A673 (cell line): ENCODE results near the gene ATXN10. TPM values are rescaled to one million over a fixed set of nuclear protein-coding genes. Genes with fewer than 3 reads are reported as not detected.

Experiments
- BruUV-seq: library from RNA; stranded (reverse); fragments of 400-500 nt; replicated peaks from 2 replicates; lab custom pipeline; 2021; lab: Mats Ljungman, UMichigan
- CTCF ChIA-PET: fragments of 300-600 bp; sonication (Branson Sonifier 250); formaldehyde crosslinking; loops from one replicate; lab custom pipeline; 2022; ENCODE audit warnings: antibody characterized with exemption; lab: Charles Lee
- POLR2A ChIA-PET: fragments of 300-600 bp; sonication (Branson Sonifier 250); formaldehyde crosslinking; loops from one replicate; lab custom pipeline; 2022; ENCODE audit warnings: antibody characterized with exemption; ENCODE audit not compliant: low non-redundant PET; lab: Charles Lee
- DNase-seq: peaks from one replicate; pipeline ENCODE4 v3.0.0-alpha.2; 2015; ENCODE audit warnings: low spot score
- H3K27ac ChIP-seq: fragments of 200-600 bp; sonication (generic); 2 replicates; pipeline ENCODE4 v1.5.1; 2016; ENCODE audit warnings: mixed run types, low read depth, mild to moderate bottlenecking, mixed read lengths, antibody characterized with exemption, low read length; ENCODE audit not compliant: poor library complexity, severe bottlenecking
- H3K27me3 ChIP-seq: fragments of 200-600 bp; sonication (generic); replicated peaks from 2 replicates; pipeline ENCODE4 v1.6.1; 2017; ENCODE audit warnings: mixed run types, low read depth, mild to moderate bottlenecking, mixed read lengths, antibody characterized with exemption, low read length; ENCODE audit not compliant: insufficient read depth, poor library complexity
- H3K36me3 ChIP-seq: fragments of 200-600 bp; sonication (generic); 2 replicates; pipeline ENCODE4 v1.6.1; 2016; ENCODE audit warnings: mixed run types, mild to moderate bottlenecking, mixed read lengths, antibody characterized with exemption, low read length; ENCODE audit not compliant: insufficient read depth, poor library complexity, severe bottlenecking
- H3K4me1 ChIP-seq: fragments of 200-600 bp; sonication (generic); 2 replicates; pipeline ENCODE4 v1.6.1; 2017; ENCODE audit warnings: mixed run types, mild to moderate bottlenecking, mixed read lengths, antibody characterized with exemption, low read length; ENCODE audit not compliant: insufficient read depth, poor library complexity, severe bottlenecking
- H3K4me3 ChIP-seq: fragments of 200-600 bp; sonication (generic); 2 replicates; pipeline ENCODE4 v1.5.1; 2016; ENCODE audit warnings: low read depth, mixed run types, mild to moderate bottlenecking, mixed read lengths, low read length; ENCODE audit not compliant: poor library complexity, severe bottlenecking
- H3K9me3 ChIP-seq: fragments of 200-600 bp; sonication (generic); 2 replicates; pipeline ENCODE4 v1.6.1; 2016; ENCODE audit warnings: mixed run types, low read depth, mild to moderate bottlenecking, mixed read lengths, antibody characterized with exemption, low read length; ENCODE audit not compliant: poor library complexity, severe bottlenecking
- EZH2 ChIP-seq: fragments of 200-600 bp; sonication (generic); IDR thresholded peaks from 2 replicates; pipeline ENCODE4 v1.6.1; 2017; ENCODE audit warnings: borderline replicate concordance, low read depth, mild to moderate bottlenecking, mixed read lengths, antibody characterized with exemption, low read length; ENCODE audit not compliant: poor library complexity, severe bottlenecking
- intact Hi-C: fragments of 100-400 bp; cut with micrococcal nuclease; formaldehyde crosslinking; loops from one replicate; pipeline ENCODE4 v1.10.0; 2022; ENCODE audit not compliant: unreplicated experiment
- total RNA-seq: library from RNA; stranded (reverse); gene quantifications from 2 replicates; pipeline ENCODE4 v1.2.3, GENCODE V29; 2021
- TF ChIP-seq, protein P1 (sequence below): fragments of 300-800, 200-600 bp; sonication (generic); conservative IDR thresholded peaks from 2 replicates; pipeline ENCODE4 v1.5.1; 2017; ENCODE audit warnings: low read depth, mild to moderate bottlenecking, antibody characterized with exemption, low read length, moderate library complexity, mixed read lengths

ATXN10 gene
- total RNA-seq, 1 experiment from 2014 or later = 294 TPM

DNA sequence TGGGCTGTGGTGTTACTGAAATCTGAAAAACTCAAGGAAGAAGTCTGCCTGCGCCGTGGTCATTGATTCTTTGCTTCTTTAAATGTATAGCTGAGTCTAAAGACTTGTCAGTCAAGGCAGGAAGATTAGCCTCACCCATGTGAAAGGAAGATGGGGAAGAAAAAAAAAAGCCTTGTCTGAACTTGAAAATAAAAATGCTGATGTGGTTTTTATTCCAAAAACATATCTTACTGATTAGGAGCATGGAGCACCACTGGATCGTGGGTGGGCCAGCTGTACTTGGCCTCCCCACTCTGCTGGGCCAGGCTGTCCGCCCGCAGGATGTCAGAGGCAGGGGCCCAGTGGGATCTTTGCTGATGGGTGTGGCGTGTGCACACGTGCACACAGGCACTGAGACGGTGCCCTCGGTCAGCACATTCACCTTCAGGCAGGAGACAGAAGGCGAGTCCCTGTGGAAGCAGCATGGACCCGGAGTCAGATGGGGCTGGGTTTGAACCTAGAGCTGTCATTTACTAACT is 193.4 kb downstream of the ATXN10 start:
- TF ChIP-seq, protein P1, sequence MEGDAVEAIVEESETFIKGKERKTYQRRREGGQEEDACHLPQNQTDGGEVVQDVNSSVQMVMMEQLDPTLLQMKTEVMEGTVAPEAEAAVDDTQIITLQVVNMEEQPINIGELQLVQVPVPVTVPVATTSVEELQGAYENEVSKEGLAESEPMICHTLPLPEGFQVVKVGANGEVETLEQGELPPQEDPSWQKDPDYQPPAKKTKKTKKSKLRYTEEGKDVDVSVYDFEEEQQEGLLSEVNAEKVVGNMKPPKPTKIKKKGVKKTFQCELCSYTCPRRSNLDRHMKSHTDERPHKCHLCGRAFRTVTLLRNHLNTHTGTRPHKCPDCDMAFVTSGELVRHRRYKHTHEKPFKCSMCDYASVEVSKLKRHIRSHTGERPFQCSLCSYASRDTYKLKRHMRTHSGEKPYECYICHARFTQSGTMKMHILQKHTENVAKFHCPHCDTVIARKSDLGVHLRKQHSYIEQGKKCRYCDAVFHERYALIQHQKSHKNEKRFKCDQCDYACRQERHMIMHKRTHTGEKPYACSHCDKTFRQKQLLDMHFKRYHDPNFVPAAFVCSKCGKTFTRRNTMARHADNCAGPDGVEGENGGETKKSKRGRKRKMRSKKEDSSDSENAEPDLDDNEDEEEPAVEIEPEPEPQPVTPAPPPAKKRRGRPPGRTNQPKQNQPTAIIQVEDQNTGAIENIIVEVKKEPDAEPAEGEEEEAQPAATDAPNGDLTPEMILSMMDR = no peak
- TF ChIP-seq EZH2 = no peak
- Histone ChIP-seq H3K27ac (no peak overlapping the region), H3K4me1 (no peaks in the 10 kb centered on the region), H3K36me3 (no peaks in the 10 kb centered on the region), H3K9me3 (no peaks in the 10 kb centered on the region), H3K4me3 (no peak overlapping the region), H3K27me3 (peaks cover 33% of the 10 kb centered on the region)
- no peak for DNase-seq
- intact Hi-C loops = loop anchor here (5.0 to 10.0 kb wide), 2 partner anchors 218 to 290 kb away; no protein-coding TSS in a partner anchor
- POLR2A ChIA-PET = interaction anchor here (0.6 kb wide), 1 partner anchor 1090 kb away, joined by 5 read pairs; no protein-coding TSS in a partner anchor
- CTCF ChIA-PET = interaction anchor here (0.6 to 0.7 kb wide), 3 partner anchors 8 to 278 kb away, joined by 4 read pairs; no protein-coding TSS in a partner anchor
- no TSS peak for BruUV-seq

DNA sequence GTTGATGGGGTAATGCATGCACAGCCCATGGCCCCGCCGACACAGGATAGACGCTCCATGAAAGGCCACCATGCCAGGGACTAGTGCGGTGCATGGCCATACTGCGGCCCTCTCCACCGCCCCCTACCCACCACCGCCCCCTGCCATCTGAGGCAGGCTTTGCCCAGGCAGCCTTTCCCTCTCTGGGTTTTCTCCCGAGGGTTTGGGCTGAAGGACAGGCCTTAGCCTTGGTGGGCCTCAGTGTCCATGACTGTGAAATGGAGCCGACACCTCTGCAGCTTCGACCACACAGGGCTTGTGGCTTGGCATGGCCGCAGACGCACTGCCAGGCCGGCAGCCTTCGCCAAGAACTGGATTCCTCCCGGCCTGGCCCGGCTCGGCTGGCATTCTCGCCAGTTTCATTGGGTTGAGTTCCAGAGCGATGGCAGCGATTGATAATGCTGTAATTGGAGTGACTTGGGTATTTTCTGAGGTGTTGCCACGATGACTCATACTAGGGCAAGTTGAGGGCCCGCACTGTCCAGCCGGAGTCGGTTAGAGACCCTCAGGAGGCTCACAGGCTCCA is 194.0 kb downstream of the ATXN10 start:
- no peak for DNase-seq
- ChIA-PET CTCF (no interaction called here), POLR2A (no interaction called here)
- Histone ChIP-seq H3K9me3 (no peaks in the 10 kb centered on the region), H3K36me3 (no peaks in the 10 kb centered on the region), H3K27ac (no peak overlapping the region), H3K4me1 (no peaks in the 10 kb centered on the region), H3K4me3 (no peak overlapping the region), H3K27me3 (peaks cover 33% of the 10 kb centered on the region)
- intact Hi-C loops = loop anchor here (10.0 kb wide), 1 partner anchor 291 kb away; no protein-coding TSS in a partner anchor
- BruUV-seq = no TSS peak
- no peak for TF ChIP-seq EZH2
- TF ChIP-seq, protein P1 = no peak

DNA sequence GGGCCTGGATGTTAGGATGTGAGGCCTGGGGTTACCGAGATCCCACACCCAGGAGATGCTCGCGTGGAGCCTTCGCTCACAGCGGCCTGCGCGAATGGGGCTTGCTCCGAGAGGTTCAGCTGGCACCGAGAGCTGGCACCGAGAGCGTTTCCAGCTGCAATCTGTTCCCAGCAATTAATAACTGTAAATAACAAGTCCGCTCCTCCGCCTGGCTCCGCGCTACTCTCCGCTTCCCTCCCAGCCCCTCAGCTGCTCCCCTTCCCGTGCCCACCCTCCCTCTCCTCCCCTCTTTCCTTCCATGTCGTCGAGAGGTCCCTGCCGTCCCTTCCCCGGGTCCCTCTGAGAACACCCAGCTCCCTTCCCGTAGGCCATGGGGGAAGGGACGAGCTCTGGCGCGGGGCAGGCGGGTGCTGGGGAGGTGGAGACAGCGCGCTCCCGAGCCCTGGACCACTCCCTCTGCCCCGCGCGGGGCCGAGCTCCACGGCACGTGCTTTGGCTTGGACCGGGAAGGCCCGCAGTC is 194.6 kb downstream of the ATXN10 start:
- DNase-seq = no peak
- ChIA-PET POLR2A (no interaction called here), CTCF (no interaction called here)
- Histone ChIP-seq H3K36me3 (no peaks in the 10 kb centered on the region), H3K27me3 (peaks cover 33% of the 10 kb centered on the region), H3K9me3 (no peaks in the 10 kb centered on the region), H3K27ac (no peak overlapping the region), H3K4me3 (no peak overlapping the region), H3K4me1 (no peaks in the 10 kb centered on the region)
- no TSS peak for BruUV-seq
- TF ChIP-seq EZH2 = no peak
- TF ChIP-seq, protein P1 = no peak
- intact Hi-C loops = loop anchor here (10.0 kb wide), 1 partner anchor 291 kb away; no protein-coding TSS in a partner anchor
